GM18526 (cell line): ENCODE data around the gene NDUFB10.

Source experiments
- POLR2A ChIP-seq: IDR thresholded peaks from 3 replicates; pipeline ENCODE4 v1.6.1; 2011; ENCODE audit not compliant: insufficient read length; ENCODE audit errors: extremely low read depth

NDUFB10 gene

GRCh38 chr16:1959269-1960039 is at the start of gene NDUFB10:
Gene NDUFB10, plus strand, starts transcription at chr16:1959538. Its CDS starts 87 bp downstream, at chr16:1959625.
- peak; percentile 81 for TF ChIP-seq POLR2A

DNA sequence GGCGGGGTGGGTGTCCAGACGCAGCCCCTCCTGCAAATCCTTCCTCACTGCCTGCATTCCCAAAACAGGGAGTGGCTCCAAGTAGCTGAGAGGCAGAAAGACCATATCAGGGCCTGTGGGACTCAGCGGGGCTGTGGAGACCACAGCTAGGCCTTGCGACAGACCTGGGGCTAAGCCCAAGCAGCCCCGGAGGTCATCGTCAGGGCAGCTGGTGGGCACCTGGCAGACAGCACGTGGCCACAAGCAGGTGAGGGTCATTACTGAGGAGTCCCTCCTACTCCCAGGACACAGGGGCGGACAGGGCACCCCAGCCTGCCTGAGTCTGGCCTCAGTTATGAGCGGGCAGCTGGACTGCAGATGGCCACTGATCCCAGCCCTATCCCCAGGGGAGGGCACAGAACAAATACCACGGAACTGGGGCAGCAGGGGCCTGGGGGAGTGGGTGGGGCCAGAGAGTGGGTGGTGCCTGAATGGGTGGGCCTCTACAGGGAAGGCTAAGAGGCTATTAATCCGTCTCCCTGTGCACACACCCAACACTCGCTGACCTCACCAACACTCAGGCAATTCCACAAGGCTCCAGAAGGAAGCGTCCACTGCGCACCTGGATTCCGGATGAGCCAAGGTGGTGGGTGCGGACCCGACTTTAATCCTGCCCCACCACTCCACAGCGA is 49.6 kb upstream of the NDUFB10 start:
- TF ChIP-seq POLR2A = no peak

DNA sequence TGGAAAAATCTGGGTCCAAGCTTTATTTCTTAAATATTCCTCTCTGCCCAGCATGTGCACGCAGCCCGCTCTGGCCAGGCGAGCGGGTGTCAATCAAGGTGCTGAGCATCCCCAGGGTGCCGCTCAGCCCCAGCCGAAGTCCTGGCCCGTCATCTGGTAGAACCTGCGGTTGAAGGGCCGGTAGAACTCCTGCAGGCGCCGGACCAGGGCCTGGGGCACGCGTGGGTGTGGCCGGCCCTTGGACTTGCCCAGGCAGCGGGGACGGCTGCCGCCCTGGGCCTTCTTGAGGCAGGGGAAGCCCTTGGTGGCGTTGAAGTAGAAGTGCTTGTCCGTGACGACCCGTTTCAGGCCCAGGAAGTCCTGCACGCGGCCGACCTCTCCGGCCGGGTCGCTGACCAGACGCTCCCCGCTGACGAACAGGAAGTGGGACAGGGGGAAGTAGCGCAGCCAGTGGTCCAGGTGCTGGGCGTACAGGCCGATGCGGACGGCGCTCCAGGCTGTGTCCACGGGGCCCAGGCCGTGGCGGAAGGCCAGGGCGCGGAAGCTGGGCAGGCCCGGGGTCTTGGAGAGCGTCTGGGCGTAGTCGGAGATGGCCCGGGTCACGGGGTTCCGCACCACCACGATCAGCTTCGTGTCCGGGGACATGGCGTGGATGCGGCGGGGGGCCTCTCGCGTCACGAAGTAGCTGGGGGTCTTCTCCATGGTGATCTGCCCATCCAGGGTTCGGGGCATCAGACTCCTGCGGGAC is 47.7 kb upstream of the NDUFB10 start:
- TF ChIP-seq POLR2A = no peak

DNA sequence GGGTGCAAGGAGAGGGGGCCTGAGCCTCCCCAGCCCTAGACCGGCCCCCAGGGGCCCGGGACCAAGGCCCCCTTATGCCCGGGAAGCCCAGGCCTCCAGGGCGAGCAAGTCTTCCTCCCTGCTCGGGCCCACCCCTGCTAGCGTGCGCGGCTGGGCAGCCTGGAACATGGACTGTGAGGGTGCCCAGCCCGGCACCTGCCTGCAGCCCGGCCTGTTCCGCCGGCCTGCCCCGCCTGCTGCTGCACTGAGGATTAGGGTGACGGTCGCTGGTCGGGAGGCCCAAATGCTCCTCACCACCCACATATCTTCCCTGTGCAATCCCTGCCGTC is 47.2 kb upstream of the NDUFB10 start:
- TF ChIP-seq POLR2A = no peak

GRCh38 chr16:1913327-1914083 is 45.8 kb upstream of the NDUFB10 start:
- no peak for TF ChIP-seq POLR2A

- no peak for TF ChIP-seq POLR2A
These were observed 45.2 kb upstream of the NDUFB10 start for GRCh38 chr16:1914084-1914608.

GRCh38 chr16:1914988-1915387 is 44.4 kb upstream of the NDUFB10 start:
- no peak for TF ChIP-seq POLR2A

GRCh38 chr16:1915732-1916639 is 43.4 kb upstream of the NDUFB10 start:
- TF ChIP-seq POLR2A = no peak

- TF ChIP-seq POLR2A = no peak
These were observed 42.7 kb upstream of the NDUFB10 start for GRCh38 chr16:1916640-1916990.

- TF ChIP-seq POLR2A = no peak
These were observed 42.2 kb upstream of the NDUFB10 start for GRCh38 chr16:1917056-1917664.

DNA sequence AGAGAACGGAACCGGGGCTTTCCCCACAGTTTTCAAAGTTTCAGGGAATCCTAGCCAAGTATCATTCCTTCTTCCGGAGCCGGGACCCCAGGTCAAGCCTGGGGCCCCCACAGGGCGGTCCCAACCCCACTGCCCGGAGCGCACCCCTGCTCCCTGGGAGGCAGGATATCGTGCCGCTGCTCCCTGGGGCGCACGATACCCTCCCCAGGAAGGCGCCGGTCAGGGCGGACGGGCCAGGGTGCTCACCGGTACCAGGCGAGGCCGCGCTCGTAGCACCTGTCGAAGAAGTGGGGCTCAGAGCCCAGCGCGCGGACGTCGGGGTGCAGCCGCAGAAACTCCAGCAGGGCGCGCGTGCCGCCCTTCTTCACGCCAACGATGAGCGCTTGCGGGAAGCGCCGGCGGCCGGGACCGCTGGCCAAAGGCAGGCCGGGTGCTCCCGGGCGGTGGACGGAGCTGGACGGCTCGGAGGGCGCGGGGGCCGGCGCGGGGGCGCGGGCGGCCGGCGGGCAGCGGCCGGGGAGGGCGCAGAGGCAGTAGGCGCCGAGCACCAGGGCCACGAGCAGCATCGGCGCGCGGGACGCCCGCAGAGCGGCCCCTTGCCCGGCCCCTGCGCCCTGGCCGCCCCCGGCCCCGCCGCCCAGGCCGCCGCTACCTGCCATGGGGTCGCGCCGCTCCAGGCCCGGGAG is 41.5 kb upstream of the NDUFB10 start:
- no peak for TF ChIP-seq POLR2A

- TF ChIP-seq POLR2A = no peak
These were observed 40.7 kb upstream of the NDUFB10 start, which contains the start of gene HS3ST6 for GRCh38 chr16:1918351-1919326. Gene HS3ST6, minus strand, starts transcription at chr16:1918415. Its CDS starts 92 bp downstream, at chr16:1918323.
